ENCODE data around the gene CCDC71. TPM values are rescaled to one million over a fixed set of nuclear protein-coding genes. Genes with fewer than 3 reads are reported as not detected.
A peak's percentile ranks its signal among the peaks of the same experiment; 100 is the strongest.

CCDC71 gene
- polyA plus RNA-seq, 3 donors from 2014 or later = 1.1 to 2.0 (median 1.7) TPM

DNA sequence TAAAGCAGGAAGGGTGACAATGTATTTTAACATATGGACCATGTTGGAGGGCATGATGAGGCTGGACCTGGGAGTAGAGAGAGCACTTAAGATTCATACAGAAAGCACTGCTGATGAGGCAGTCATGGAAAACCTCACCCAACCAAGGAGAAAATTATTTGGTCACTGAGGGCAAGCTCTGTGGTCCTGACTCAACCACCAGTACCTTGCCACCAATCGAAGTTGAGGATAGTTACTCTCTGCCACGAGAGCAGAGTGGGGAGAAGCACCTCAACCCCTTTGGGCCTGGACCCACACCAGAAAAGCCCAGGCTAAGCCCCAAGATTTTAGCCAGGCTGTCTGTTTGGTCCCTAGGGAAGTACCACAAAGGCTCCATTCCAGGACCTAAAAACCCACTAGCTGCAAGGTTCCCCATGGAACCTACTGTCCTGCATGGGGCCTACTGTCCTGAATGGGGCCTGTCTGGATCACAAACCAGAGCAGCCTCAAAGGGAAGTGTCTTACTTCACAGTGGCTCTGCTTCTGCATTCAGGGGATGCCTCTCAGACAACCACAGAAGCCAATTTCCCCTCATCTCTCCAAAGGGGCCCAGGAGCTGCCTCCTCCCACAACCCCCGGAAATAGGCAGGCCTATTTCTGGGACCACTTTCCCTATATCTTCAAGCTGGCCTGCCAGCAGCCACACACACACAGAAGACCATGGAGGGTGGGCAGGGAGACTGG lies 4.2 kb downstream of the CCDC71 start:
- peaks cover 0 to 10% (median 0%) of the 10 kb centered on the region in 3 donors for H3K36me3 Mint-ChIP-seq
- H3K27me3 Mint-ChIP-seq (ENCODE audit: low read depth in 3 of 3) = no peaks in the 10 kb centered on the region
- DNase-seq = no peak
- H3K9me3 Mint-ChIP-seq = no peaks in the 10 kb centered on the region
- H3K4me3 Mint-ChIP-seq = no peak overlapping the region
- H3K27ac Mint-ChIP-seq = no peak overlapping the region
- peaks cover 32% of the 10 kb centered on the region in 2 donors for H3K4me1 Mint-ChIP-seq

DNA sequence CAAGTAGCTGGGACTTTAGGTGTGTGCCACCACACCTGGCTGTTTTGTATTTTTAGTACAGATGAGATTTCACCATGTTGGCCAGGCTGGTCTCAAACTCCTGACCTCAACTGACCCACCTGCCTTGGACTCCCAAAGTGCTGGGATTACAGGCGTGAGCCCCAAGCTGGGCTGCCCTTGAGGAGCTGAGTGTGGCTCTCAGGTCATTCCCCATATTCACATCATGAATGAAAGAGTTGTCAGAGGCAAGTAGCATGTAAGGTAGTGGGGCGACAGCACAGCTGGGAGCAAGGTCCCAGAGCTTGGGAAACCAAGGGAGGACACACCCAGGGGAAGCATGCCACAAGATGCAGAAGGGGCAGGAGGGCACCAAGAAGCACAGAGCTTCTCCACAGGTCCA lies 4.9 kb downstream of the CCDC71 start:
- H3K9me3 Mint-ChIP-seq = no peaks in the 10 kb centered on the region
- peak overlapping the region in 1 of 6 donors; percentile 12 for H3K27ac Mint-ChIP-seq
- H3K4me3 Mint-ChIP-seq = no peak overlapping the region
- H3K4me1 Mint-ChIP-seq = peaks cover 25 to 26% of the 10 kb centered on the region in 2 donors
- no peaks in the 10 kb centered on the region for H3K27me3 Mint-ChIP-seq (ENCODE audit: low read depth in 3 of 3)
- H3K36me3 Mint-ChIP-seq = peaks cover 0 to 10% (median 0%) of the 10 kb centered on the region in 3 donors
- DNase-seq = no peak

DNA sequence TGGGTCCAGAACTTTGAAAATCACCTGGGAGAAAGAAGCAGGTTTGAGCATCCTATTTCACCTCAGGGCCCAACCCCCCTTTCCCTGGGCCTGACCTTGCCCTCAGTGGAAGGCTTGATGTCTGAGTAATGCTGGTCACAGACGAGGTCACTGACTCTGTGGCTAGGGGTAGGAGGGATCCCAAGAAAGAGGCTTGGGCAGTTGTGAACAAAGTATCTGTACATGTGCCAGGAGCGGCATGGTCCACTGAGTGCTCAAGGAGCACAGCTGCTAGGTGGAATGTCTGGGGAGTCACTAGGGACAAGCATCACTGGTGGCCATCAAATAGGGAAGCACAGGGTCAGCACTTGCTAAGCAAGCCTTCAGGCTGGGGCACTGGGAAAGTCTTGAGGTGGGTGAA lies 7.3 kb downstream of the CCDC71 start:
- peaks cover 0 to 2% (median 0%) of the 10 kb centered on the region in 3 donors for H3K36me3 Mint-ChIP-seq
- no peaks in the 10 kb centered on the region for H3K9me3 Mint-ChIP-seq
- H3K27ac Mint-ChIP-seq = peak overlapping the region in 2 of 6 donors; percentile 28 to 53
- peaks cover 4 to 7% of the 10 kb centered on the region in 2 donors for H3K4me1 Mint-ChIP-seq
- no peak for DNase-seq
- H3K27me3 Mint-ChIP-seq (ENCODE audit: low read depth in 3 of 3) = no peaks in the 10 kb centered on the region
- no peak overlapping the region for H3K4me3 Mint-ChIP-seq

DNA sequence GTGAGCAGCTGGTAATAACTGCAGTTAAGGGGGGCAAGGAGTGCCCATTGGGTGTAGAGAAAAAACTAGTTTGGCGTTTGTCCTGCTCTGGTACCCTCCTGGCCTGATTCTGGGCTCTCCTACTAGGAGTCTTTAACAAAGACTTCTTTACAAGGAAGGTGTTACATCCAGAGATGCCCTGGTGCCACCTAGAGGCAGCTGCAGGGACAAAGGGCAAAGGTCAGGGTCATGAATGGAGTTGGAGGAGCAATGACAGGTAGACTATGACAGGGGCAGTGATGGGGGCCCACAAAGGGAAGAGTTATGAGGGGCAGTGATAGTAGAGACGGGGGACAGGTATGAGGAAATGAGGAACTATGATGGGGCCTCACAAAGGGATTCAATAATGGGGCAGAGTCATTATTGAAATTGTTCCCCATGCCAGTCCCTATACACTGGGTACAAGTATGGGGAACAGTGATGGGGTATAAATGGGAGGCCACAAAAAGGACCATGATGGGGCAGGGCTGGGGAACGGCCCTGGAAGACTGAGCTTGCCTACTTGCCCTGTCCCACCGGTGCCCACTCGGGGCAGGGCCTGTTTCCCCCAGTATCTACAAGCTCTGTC lies 7.9 kb downstream of the CCDC71 start:
- Mint-ChIP-seq H3K36me3 (no peaks in the 10 kb centered on the region), H3K4me3 (no peak overlapping the region), H3K4me1 (peaks cover 0 to 3% of the 10 kb centered on the region in 2 donors), H3K27ac (peak overlapping the region in 3 of 6 donors; percentile 0 to 28 (median 7)), H3K27me3 (ENCODE audit: low read depth in 3 of 3) (no peaks in the 10 kb centered on the region), H3K9me3 (no peaks in the 10 kb centered on the region)
- peak; percentile 30 to 47 (median 37) for DNase-seq

DNA sequence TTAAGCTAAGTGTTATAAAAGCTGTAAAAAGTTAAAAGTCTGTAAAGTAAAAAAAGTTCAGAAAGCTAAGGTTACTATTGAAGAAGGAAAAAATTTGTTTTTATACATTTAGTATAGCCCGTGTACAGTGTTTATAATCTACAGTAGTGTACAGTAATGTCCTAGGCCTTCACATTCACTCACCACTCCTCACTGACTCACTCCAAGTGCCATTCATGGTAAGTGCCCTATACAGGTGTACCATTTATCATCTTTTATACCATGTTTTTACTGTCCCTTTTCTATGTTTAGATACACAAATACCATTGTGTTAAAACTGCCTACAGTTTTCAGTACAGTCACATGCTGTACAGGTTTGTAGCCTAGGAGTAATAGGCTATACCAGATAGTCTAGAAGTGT lies 8.8 kb downstream of the CCDC71 start:
- peak overlapping the region in 1 of 6 donors; percentile 33 for H3K27ac Mint-ChIP-seq
- H3K9me3 Mint-ChIP-seq = no peaks in the 10 kb centered on the region
- no peak for DNase-seq
- no peaks in the 10 kb centered on the region for H3K27me3 Mint-ChIP-seq (ENCODE audit: low read depth in 3 of 3)
- peaks cover 0 to 3% of the 10 kb centered on the region in 2 donors for H3K4me1 Mint-ChIP-seq
- no peaks in the 10 kb centered on the region for H3K36me3 Mint-ChIP-seq
- H3K4me3 Mint-ChIP-seq = no peak overlapping the region

DNA sequence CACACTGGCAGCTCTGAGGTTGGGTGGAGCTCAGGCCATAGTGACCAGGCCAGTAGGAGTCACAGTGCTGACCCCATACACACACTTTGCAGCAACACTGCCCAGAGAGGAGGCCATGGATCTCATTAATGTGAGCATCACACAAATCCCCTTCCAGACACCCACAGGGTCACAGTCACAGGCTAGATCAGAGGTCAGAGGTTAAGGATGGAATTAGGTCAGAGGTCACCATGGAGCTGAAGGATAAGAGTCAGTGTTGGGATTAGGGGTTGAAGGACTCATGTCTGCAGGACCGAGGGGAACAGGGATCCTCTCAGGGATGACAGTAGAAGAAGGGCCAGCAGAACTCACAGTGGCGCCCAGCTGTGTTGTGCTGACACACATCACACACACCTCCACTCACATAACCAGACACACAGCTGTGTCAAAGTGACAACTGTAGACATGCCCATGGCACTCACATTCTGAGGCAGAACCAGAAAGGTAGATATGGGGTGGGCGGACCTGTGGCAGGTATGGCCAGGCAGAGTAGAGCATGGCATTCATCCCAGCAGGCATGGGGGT lies 12.7 kb downstream of the CCDC71 start:
- no peak overlapping the region for H3K27ac Mint-ChIP-seq
- no peaks in the 10 kb centered on the region for H3K9me3 Mint-ChIP-seq
- H3K4me3 Mint-ChIP-seq = no peak overlapping the region
- no peaks in the 10 kb centered on the region for H3K4me1 Mint-ChIP-seq
- H3K36me3 Mint-ChIP-seq = no peaks in the 10 kb centered on the region
- DNase-seq = no peak
- H3K27me3 Mint-ChIP-seq (ENCODE audit: low read depth in 3 of 3) = peaks cover 0 to 2% (median 0%) of the 10 kb centered on the region in 3 donors

DNA sequence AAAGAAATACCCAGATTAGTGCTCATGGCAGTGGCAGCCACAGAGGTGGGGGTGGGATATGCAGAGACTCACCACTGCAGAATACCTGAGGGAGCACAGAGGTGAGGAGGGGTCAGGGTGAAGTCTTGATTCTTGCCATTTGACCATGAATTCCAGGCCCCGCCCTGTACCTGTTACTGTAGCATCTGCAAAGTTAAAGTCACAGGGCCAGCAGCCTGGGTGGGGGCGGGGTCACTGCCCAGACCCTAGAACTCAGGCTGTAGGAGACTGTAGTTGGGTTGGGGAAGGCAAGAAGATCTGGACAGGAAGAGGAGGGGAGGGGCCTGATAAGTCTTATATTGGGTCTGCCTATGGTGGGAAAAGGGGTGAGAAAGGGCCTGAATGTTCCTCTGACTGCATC lies 14.5 kb downstream of the CCDC71 start:
- Mint-ChIP-seq H3K4me3 (no peak overlapping the region), H3K4me1 (no peaks in the 10 kb centered on the region), H3K9me3 (no peaks in the 10 kb centered on the region), H3K27me3 (ENCODE audit: low read depth in 3 of 3) (peaks cover 0 to 2% (median 1%) of the 10 kb centered on the region in 3 donors), H3K27ac (no peak overlapping the region), H3K36me3 (no peaks in the 10 kb centered on the region)
- DNase-seq = no peak

DNA sequence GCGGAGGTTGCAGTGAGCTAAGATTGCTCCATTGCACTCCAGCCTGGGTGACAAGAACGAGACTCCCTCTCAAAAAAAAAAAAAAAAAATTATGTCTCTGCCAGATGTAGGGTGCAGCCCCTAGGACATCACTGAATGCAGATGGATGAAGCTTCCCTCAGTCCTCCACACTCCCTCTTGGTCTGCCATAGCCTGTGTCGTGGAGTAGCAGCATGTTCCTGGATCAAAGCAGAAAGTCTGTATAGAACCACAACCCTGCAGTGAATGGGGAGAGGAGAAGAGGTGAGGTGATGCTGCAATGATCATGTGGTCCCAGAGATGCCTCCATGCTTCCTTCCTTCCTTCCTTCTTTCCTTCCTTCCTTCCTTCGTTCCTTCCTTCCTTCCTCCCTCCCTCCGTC lies 18.0 kb downstream of the CCDC71 start:
- no peaks in the 10 kb centered on the region for H3K36me3 Mint-ChIP-seq
- DNase-seq = no peak

DNA sequence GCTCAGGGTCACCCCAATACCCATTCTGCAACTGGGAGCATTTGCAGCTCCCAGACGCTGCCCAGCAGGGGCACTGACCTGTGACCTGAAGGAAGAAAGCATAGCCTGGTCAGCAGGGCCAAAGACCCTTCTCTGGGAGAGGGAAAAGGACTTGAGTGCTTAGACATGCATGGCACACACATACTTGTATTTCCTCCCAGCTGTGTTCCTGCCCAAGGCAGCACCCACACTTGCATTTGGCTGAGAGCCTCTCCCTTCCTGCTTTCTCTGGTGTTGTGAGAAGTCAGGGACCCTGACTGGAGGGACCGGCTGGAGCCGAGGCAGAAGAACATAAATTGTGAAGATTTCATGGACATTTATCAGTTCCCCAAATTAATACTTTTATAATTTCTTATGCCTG lies 26.1 kb downstream of the CCDC71 start:
- DNase-seq = no peak
- H3K4me1 Mint-ChIP-seq = no peaks in the 10 kb centered on the region
- H3K4me3 Mint-ChIP-seq = no peak overlapping the region
- peaks cover 2 to 5% (median 4%) of the 10 kb centered on the region in 6 donors for H3K9me3 Mint-ChIP-seq
- no peak overlapping the region for H3K27ac Mint-ChIP-seq
- no peaks in the 10 kb centered on the region for H3K36me3 Mint-ChIP-seq
- H3K27me3 Mint-ChIP-seq (ENCODE audit: low read depth in 3 of 3) = peaks cover 1 to 8% (median 3%) of the 10 kb centered on the region in 3 donors

More for the DNA sequence above, 18.0 kb downstream of the CCDC71 start:
- Mint-ChIP-seq H3K4me3 (no peak overlapping the region), H3K27ac (peak overlapping the region in 1 of 6 donors; percentile 37), H3K4me1 (no peaks in the 10 kb centered on the region), H3K27me3 (ENCODE audit: low read depth in 3 of 3) (peaks cover 0 to 2% (median 1%) of the 10 kb centered on the region in 3 donors), H3K9me3 (no peaks in the 10 kb centered on the region)

DNA sequence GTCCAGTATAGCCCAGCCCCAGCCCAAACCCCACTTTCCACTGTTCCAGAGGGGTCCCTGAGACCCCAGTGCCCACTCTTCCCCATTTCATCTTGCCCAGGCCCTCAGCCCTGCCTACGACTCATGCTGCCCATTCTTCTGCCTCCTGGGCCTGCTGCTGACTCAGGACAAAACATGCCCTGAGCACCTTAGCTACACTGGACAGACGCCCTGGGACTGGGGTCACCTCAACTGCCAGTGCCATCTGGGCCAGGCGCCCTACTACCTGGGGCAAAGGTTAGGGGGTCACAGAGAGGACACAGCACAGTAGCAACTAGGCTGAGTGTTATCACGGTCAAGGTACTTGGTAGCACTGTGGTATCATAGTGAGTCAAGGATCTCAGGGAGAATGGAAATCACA lies 30.6 kb downstream of the CCDC71 start:
- Mint-ChIP-seq H3K4me3 (no peak overlapping the region), H3K9me3 (peaks cover 0 to 1% (median 0%) of the 10 kb centered on the region in 6 donors), H3K27ac (no peak overlapping the region), H3K27me3 (ENCODE audit: low read depth in 3 of 3) (peaks cover 1 to 15% (median 7%) of the 10 kb centered on the region in 3 donors), H3K4me1 (no peaks in the 10 kb centered on the region), H3K36me3 (no peaks in the 10 kb centered on the region)
- no peak for DNase-seq

DNA sequence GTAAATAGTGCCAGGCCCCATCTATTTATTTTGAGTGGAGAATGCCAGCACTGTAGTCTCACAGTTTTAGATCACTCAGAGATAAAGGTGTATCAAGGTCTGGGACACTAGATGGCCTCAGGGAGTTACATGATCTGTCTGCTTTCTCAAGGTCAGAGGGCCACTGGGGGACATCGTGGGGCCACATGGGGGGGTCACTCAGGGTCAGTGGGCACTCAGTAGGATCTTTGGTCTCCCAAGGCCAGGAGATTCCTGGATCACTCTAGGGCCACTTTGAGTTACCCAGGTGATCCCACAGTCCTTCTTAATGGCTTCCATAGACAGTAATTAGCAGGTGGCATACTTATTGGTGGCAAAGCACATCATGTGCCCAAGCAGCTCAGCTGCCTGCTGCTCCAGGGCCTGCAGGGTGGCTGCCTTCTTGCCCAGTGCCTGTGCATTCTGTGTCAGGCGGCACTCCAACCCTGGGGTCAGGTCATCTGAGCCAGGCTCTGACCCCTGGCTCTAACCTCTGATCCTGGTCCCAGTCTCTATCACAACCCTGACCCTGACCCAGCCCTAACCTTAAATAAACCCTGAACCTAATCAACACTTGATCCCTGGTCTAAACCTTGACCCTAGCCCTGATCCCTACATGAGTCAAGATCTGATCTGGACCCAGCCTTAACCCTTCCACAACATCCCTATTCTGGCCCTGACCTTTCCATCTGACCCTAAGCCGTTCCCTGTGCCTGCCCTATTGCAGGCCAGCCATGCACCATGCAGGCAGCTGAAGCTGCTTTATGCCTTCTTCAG lies 31.5 kb downstream of the CCDC71 start:
- DNase-seq = no peak
- Mint-ChIP-seq H3K4me1 (no peaks in the 10 kb centered on the region), H3K27me3 (ENCODE audit: low read depth in 3 of 3) (peaks cover 1 to 12% (median 4%) of the 10 kb centered on the region in 3 donors), H3K9me3 (peaks cover 0 to 1% (median 0%) of the 10 kb centered on the region in 6 donors), H3K4me3 (no peak overlapping the region), H3K36me3 (no peaks in the 10 kb centered on the region), H3K27ac (no peak overlapping the region)

DNA sequence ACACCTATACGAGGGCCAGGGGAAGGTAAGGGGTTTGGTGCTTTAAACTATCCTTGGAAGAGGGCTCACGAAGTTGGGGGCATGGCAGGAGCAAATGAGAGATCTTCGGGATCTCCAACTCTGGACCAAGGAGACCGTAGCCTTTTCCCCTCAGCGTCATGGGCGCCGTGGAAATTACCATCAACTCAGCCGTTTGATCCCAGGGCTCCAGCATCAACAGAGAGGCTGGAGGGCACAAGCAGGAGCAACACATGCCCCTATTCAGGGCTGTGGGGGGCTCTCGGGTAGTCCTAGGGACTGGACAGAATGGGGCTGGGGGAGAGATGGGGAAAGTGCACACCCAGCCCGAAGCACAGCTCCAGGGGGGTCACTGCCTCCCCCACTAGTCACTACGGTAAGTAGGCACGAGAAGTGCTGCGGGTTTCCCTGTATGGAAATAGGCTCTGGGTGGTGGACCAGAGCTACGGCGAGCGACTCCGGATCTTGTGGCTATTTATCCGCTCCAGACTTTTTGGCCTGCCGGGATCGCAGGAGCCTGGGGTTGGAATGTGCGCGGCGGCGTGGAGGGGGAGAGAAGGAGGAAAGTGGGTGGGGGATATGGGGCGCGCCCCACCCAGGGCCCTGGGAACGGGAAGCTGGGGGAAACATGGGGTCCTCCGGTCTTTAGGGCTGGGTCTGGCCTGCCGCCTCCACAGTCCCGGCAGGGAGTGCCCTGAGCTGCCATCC lies 32.7 kb downstream of the CCDC71 start:
- Mint-ChIP-seq H3K27me3 (ENCODE audit: low read depth in 3 of 3) (peaks cover 1 to 12% (median 4%) of the 10 kb centered on the region in 3 donors), H3K36me3 (no peaks in the 10 kb centered on the region), H3K27ac (no peak overlapping the region), H3K4me3 (no peak overlapping the region), H3K4me1 (no peaks in the 10 kb centered on the region), H3K9me3 (peaks cover 0 to 1% (median 0%) of the 10 kb centered on the region in 6 donors)
- no peak for DNase-seq

Data from immature natural killer cell (primary cell).